GM12878 (cell line): ENCODE measurements around the gene IRF1. TPM values are rescaled to one million over a fixed set of nuclear protein-coding genes. Genes with fewer than 3 reads are reported as not detected.

Experiments
- ATF7 ChIP-seq: fragments of 450-650 bp; IDR thresholded peaks from 2 replicates; pipeline ENCODE4 v1.6.1; 2016; ENCODE audit warnings: low read depth, mild to moderate bottlenecking
- CHD2 ChIP-seq: IDR thresholded peaks from 2 replicates; pipeline ENCODE4 v1.6.1; 2011; ENCODE audit warnings: low read depth, low read length, improper control_type of control experiment, borderline replicate concordance
- FOS ChIP-seq: IDR thresholded peaks from 3 replicates; pipeline ENCODE4 v1.6.1; 2011; ENCODE audit warnings: borderline replicate concordance; ENCODE audit not compliant: insufficient read length; ENCODE audit errors: extremely low read depth
- FOXM1 ChIP-seq: IDR thresholded peaks from 2 replicates; pipeline ENCODE4 v1.6.1; 2012; ENCODE audit warnings: low read depth, mild to moderate bottlenecking, inconsistent platforms, low read length, moderate library complexity
- GATAD2B ChIP-seq: fragments of 450-650 bp; conservative IDR thresholded peaks from 2 replicates; pipeline ENCODE4 v1.6.1; 2017; ENCODE audit warnings: low read depth, mild to moderate bottlenecking, moderate library complexity
- MEF2A ChIP-seq: IDR thresholded peaks from 2 replicates; pipeline ENCODE4 v1.6.1; 2011; ENCODE audit warnings: low read depth, mild to moderate bottlenecking, low read length, moderate library complexity; ENCODE audit not compliant: insufficient read depth
- NFXL1 ChIP-seq: fragments of 450-650 bp; IDR thresholded peaks from 2 replicates; pipeline ENCODE4 v1.6.1; 2017; ENCODE audit warnings: antibody characterized with exemption, mild to moderate bottlenecking, borderline replicate concordance
- NR2F1 ChIP-seq: fragments of 450-650 bp; conservative IDR thresholded peaks from 2 replicates; pipeline ENCODE4 v1.6.1; 2017; ENCODE audit warnings: mild to moderate bottlenecking
- PML ChIP-seq: IDR thresholded peaks from 2 replicates; pipeline ENCODE4 v1.6.1; 2012; ENCODE audit warnings: low read length, inconsistent platforms
- RB1 ChIP-seq: fragments of 450-650 bp; formaldehyde crosslinking; IDR thresholded peaks from 2 replicates; pipeline ENCODE4 v1.6.1; 2017; ENCODE audit warnings: mild to moderate bottlenecking, borderline replicate concordance
- SMC3 ChIP-seq: IDR thresholded peaks from 2 replicates; pipeline ENCODE4 v1.6.1; 2011; ENCODE audit warnings: low read length, improper control_type of control experiment, borderline replicate concordance
- YY1 ChIP-seq: IDR thresholded peaks from 2 replicates; pipeline ENCODE4 v1.6.1; 2011; ENCODE audit warnings: low read depth, mild to moderate bottlenecking, low read length
- ZNF207 ChIP-seq: fragments of 450-650 bp; IDR thresholded peaks from 2 replicates; pipeline ENCODE4 v1.6.1; 2014; ENCODE audit warnings: antibody characterized with exemption, mild to moderate bottlenecking, borderline replicate concordance
- ZNF384 ChIP-seq: IDR thresholded peaks from 2 replicates; pipeline ENCODE4 v1.6.1; 2012; ENCODE audit warnings: low read depth, mild to moderate bottlenecking, low read length, improper control_type of control experiment, borderline replicate concordance
- polyA plus RNA-seq, 11 experiments: library from polyadenylated mRNA; depleted of rRNA in 4 of 11; unstranded in 6 of 11; stranded (reverse) in 5 of 11; fragments of >200 nt; fragmentation: Nextera tagmentation in 4 of 11; fragmentation: Illumina TruSeq in 1 of 11; extraction: Ambion mirVana in 4 of 11; extraction: Trizol in 1 of 11; gene quantifications; 1 replicate in 1 of 11; 2 replicates in 10 of 11; pipeline versions ENCODE4 v1.2.1 to v1.2.3, GENCODE V29; 2011 to 2016; ENCODE audit warnings: inconsistent platforms in 2 of 11, missing spikeins in 2 of 11, low read depth in 1 of 11
- total RNA-seq, 4 experiments: library from RNA; depleted of rRNA in 3 of 4; stranded (reverse); fragments of >200 nt in 3 of 4; fragmentation: Illumina TruSeq in 1 of 4; extraction: Trizol in 1 of 4; gene quantifications; 2 replicates each; pipeline versions ENCODE4 v1.2.1 to v1.2.3, GENCODE V29; 2013 to 2021
- TF ChIP-seq, protein P1 (sequence below): fragments of 450-650 bp; IDR thresholded peaks from 2 replicates; pipeline ENCODE4 v1.6.1; 2016; ENCODE audit warnings: mild to moderate bottlenecking, moderate library complexity, borderline replicate concordance
- TF ChIP-seq, protein P2 (sequence below): IDR thresholded peaks from 2 replicates; pipeline ENCODE4 v1.6.1; 2011; ENCODE audit warnings: low read depth, mild to moderate bottlenecking, low read length, moderate library complexity, borderline replicate concordance; ENCODE audit errors: extremely low read depth
- TF ChIP-seq, protein P3 (sequence below): IDR thresholded peaks from 2 replicates; pipeline ENCODE4 v1.6.1; 2011; ENCODE audit warnings: low read depth, low read length, improper control_type of control experiment, borderline replicate concordance
- TF ChIP-seq, protein P4 (sequence below), 3 experiments: IDR thresholded peaks in 2 of 3; conservative IDR thresholded peaks in 1 of 3; 2 replicates each; pipeline ENCODE4 v1.5.1; 2011; ENCODE audit warnings: low read depth in 3 of 3, low read length in 3 of 3, mild to moderate bottlenecking in 3 of 3, control low read depth in 2 of 3, moderate library complexity in 2 of 3, inconsistent platforms in 1 of 3, mixed read lengths in 1 of 3; ENCODE audit not compliant: control insufficient read depth in 2 of 3, insufficient read depth in 1 of 3; ENCODE audit errors: extremely low read depth in 1 of 3

IRF1 gene
- total and polyA plus RNA-seq, 10 of the 15 experiments (the other 5 are each of a cell fraction or from before 2014, with no cell fraction given), result 6.9 to 68.0 (median 49.6) TPM

DNA sequence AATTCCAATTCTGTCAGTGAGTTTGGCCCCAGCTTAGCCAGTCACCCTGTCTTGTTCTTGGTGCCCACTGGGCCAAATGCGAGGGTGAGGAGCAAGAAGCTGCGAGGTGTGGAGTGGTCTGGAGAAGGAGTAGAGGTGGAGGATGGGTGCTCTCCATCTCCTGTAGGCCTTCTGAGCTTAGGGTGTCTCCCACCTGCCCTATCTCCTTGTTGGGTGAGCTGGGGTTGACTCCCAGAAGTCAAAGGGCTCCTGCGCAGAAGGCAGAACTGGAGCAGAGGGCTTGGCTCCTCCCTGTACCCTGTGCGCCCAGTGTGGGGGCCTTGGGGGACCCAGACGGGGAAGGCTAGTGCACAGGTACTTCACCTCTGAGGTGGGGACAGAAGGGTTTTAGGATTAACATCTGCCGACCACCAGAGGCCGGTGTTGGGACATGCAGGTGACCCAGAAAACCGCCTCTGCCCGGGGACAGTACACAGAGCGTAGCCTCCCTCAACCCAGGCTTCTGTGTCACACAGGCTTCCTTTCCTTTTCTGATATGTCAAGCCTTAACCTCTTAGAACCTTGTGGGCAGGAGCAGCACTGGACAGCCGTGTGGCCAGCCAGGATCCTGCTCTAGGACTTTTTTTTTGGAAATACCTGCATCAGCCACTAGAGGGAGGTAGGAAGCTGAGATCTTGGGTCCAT, 35.9 kb upstream of the IRF1 start (continued):
- TF ChIP-seq, protein P1, sequence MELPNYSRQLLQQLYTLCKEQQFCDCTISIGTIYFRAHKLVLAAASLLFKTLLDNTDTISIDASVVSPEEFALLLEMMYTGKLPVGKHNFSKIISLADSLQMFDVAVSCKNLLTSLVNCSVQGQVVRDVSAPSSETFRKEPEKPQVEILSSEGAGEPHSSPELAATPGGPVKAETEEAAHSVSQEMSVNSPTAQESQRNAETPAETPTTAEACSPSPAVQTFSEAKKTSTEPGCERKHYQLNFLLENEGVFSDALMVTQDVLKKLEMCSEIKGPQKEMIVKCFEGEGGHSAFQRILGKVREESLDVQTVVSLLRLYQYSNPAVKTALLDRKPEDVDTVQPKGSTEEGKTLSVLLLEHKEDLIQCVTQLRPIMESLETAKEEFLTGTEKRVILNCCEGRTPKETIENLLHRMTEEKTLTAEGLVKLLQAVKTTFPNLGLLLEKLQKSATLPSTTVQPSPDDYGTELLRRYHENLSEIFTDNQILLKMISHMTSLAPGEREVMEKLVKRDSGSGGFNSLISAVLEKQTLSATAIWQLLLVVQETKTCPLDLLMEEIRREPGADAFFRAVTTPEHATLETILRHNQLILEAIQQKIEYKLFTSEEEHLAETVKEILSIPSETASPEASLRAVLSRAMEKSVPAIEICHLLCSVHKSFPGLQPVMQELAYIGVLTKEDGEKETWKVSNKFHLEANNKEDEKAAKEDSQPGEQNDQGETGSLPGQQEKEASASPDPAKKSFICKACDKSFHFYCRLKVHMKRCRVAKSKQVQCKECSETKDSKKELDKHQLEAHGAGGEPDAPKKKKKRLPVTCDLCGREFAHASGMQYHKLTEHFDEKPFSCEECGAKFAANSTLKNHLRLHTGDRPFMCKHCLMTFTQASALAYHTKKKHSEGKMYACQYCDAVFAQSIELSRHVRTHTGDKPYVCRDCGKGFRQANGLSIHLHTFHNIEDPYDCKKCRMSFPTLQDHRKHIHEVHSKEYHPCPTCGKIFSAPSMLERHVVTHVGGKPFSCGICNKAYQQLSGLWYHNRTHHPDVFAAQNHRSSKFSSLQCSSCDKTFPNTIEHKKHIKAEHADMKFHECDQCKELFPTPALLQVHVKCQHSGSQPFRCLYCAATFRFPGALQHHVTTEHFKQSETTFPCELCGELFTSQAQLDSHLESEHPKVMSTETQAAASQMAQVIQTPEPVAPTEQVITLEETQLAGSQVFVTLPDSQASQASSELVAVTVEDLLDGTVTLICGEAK, result no peak
- peak; percentile 58; the same call in 1 of the 2 replicates for TF ChIP-seq ZNF384
- TF ChIP-seq PML, result no peak
- TF ChIP-seq GATAD2B, result no peak
- TF ChIP-seq YY1, result 0 out of 2 replicates have a peak, but pooled peaks have one; percentile 23
- TF ChIP-seq RB1, result 0 out of 2 replicates have a peak, but pooled peaks have one; percentile 34
- TF ChIP-seq SMC3, result peak; percentile 65; the same call in 1 of the 2 replicates
- no peak for TF ChIP-seq CHD2
- peak; percentile 26; the same call in 1 of the 2 replicates for TF ChIP-seq FOXM1
- no peak for TF ChIP-seq MEF2A
- TF ChIP-seq, protein P2, sequence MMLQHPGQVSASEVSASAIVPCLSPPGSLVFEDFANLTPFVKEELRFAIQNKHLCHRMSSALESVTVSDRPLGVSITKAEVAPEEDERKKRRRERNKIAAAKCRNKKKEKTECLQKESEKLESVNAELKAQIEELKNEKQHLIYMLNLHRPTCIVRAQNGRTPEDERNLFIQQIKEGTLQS, result no peak
- TF ChIP-seq, protein P3, sequence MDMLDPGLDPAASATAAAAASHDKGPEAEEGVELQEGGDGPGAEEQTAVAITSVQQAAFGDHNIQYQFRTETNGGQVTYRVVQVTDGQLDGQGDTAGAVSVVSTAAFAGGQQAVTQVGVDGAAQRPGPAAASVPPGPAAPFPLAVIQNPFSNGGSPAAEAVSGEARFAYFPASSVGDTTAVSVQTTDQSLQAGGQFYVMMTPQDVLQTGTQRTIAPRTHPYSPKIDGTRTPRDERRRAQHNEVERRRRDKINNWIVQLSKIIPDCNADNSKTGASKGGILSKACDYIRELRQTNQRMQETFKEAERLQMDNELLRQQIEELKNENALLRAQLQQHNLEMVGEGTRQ, result no peak
- 0 out of 2 replicates have a peak, but pooled peaks have one; percentile 38 for TF ChIP-seq NR2F1
- TF ChIP-seq ATF7, result no peak
- peak; percentile 46; the same call in 1 of the 2 replicates for TF ChIP-seq ZNF207
- TF ChIP-seq NFXL1, result no peak
- no peak for TF ChIP-seq FOS
- TF ChIP-seq, protein P4, sequence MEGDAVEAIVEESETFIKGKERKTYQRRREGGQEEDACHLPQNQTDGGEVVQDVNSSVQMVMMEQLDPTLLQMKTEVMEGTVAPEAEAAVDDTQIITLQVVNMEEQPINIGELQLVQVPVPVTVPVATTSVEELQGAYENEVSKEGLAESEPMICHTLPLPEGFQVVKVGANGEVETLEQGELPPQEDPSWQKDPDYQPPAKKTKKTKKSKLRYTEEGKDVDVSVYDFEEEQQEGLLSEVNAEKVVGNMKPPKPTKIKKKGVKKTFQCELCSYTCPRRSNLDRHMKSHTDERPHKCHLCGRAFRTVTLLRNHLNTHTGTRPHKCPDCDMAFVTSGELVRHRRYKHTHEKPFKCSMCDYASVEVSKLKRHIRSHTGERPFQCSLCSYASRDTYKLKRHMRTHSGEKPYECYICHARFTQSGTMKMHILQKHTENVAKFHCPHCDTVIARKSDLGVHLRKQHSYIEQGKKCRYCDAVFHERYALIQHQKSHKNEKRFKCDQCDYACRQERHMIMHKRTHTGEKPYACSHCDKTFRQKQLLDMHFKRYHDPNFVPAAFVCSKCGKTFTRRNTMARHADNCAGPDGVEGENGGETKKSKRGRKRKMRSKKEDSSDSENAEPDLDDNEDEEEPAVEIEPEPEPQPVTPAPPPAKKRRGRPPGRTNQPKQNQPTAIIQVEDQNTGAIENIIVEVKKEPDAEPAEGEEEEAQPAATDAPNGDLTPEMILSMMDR (IDR thresholded peaks at IDR 0.05 in 2 of 3, conservative IDR thresholded peaks at IDR 0.05 in 1 of 3; ENCODE audit: control insufficient read depth in 2 of 3, extremely low read depth in 1 of 3, insufficient read depth in 1 of 3, low read depth in 3 of 3, low read length in 3 of 3), result peak; percentile 57 to 87 (median 76); a peak in 5 of 6 replicates
- TF ChIP-seq, all 136 proteins: peak for 13
